Activated CD8-positive, alpha-beta memory T cell treated with anti-CD3 and anti-CD28 coated beads, Interleukin-2, amount 50 U/mL, for 48 hours (primary cell): ENCODE data around the gene NCKAP5.

ENCODE experiments used
- DNase-seq: peaks from one replicate; pipeline ENCODE4 v3.0.0-alpha.2; 2020

The NCKAP5 gene

GRCh38 chr2:133568172-133568571 lies at the start of gene NCKAP5:
NCKAP5 (minus strand) TSS chr2:133568463; CDS start chr2:133517526, 50,937 bp downstream.
- no peak for DNase-seq

GRCh38 chr2:133609664-133610063 lies 41.4 kb upstream of the NCKAP5 start:
- no peak for DNase-seq

- no peak for DNase-seq
Observed at GRCh38 chr2:133608291-133608690, 40.0 kb upstream of the NCKAP5 start.

- no peak for DNase-seq
Observed at GRCh38 chr2:133607679-133608078, 39.4 kb upstream of the NCKAP5 start.

- no peak for DNase-seq
Observed at GRCh38 chr2:133606616-133607015, 38.4 kb upstream of the NCKAP5 start.

GRCh38 chr2:133605766-133606137 lies 37.5 kb upstream of the NCKAP5 start:
- DNase-seq = no peak

- DNase-seq = no peak
Observed at GRCh38 chr2:133605011-133605765, 36.9 kb upstream of the NCKAP5 start.

GRCh38 chr2:133603109-133603508 lies 34.8 kb upstream of the NCKAP5 start:
- no peak for DNase-seq

- no peak for DNase-seq
Observed at GRCh38 chr2:133602538-133602937, 34.3 kb upstream of the NCKAP5 start.

GRCh38 chr2:133600266-133600928 lies 32.1 kb upstream of the NCKAP5 start:
- DNase-seq = no peak

- no peak for DNase-seq
Observed at GRCh38 chr2:133599811-133600210, 31.5 kb upstream of the NCKAP5 start.

GRCh38 chr2:133599211-133599803 lies 31.0 kb upstream of the NCKAP5 start:
- DNase-seq = no peak

- DNase-seq = no peak
Observed at GRCh38 chr2:133598769-133599168, 30.5 kb upstream of the NCKAP5 start.

GRCh38 chr2:133596701-133597393 lies 28.6 kb upstream of the NCKAP5 start:
- DNase-seq = no peak

GRCh38 chr2:133591164-133591563 lies 22.9 kb upstream of the NCKAP5 start:
- DNase-seq = no peak

GRCh38 chr2:133589456-133589855 lies 21.2 kb upstream of the NCKAP5 start:
- no peak for DNase-seq

GRCh38 chr2:133588144-133588543 lies 19.9 kb upstream of the NCKAP5 start:
- no peak for DNase-seq

- DNase-seq = no peak
Observed at GRCh38 chr2:133586978-133587377, 18.7 kb upstream of the NCKAP5 start.

- DNase-seq = no peak
Observed at GRCh38 chr2:133581010-133581760, 12.9 kb upstream of the NCKAP5 start.

- DNase-seq = no peak
Observed at GRCh38 chr2:133579274-133579673, 11.0 kb upstream of the NCKAP5 start.

GRCh38 chr2:133576714-133577113 lies 8.5 kb upstream of the NCKAP5 start:
- DNase-seq = no peak

GRCh38 chr2:133574620-133575019 lies 6.4 kb upstream of the NCKAP5 start:
- no peak for DNase-seq

GRCh38 chr2:133574186-133574585 lies 5.9 kb upstream of the NCKAP5 start:
- DNase-seq = no peak
